NOMO-1 (cell line): ENCODE measurements around the gene TRDN.
"Not testable (repeated sequence)": the region's sequence is repeated elsewhere in the genome, so short reads cannot be mapped to it uniquely, and the experiment has no call there.

Source experiments
- DNase-seq, 2 experiments: peaks; one replicate each; lab custom pipeline; 2025; ENCODE audit not compliant: unreplicated experiment in 2 of 2; lab: John Stamatoyannopoulos, UW

The TRDN gene

GRCh38 chr6:123632641-123633040, 4.1 kb downstream of the TRDN start:
- no peak for DNase-seq

GRCh38 chr6:123629258-123629941, 7.3 kb downstream of the TRDN start:
- no peak for DNase-seq

GRCh38 chr6:123625696-123626095, 11.1 kb downstream of the TRDN start:
- DNase-seq: no peak

- DNase-seq: no peak
Observed at GRCh38 chr6:123622780-123623179, 14.0 kb downstream of the TRDN start.

GRCh38 chr6:123619156-123619555, 17.6 kb downstream of the TRDN start:
- DNase-seq: no peak

GRCh38 chr6:123616942-123617341, 19.8 kb downstream of the TRDN start:
- DNase-seq: no peak

GRCh38 chr6:123616016-123616415, 20.7 kb downstream of the TRDN start:
- no peak for DNase-seq

- DNase-seq: no peak
Observed at GRCh38 chr6:123610779-123611178, 26.0 kb downstream of the TRDN start.

- DNase-seq: no peak
Observed at GRCh38 chr6:123604067-123604466, 32.7 kb downstream of the TRDN start.

- no peak for DNase-seq
Observed at GRCh38 chr6:123598011-123598410, 38.7 kb downstream of the TRDN start.

GRCh38 chr6:123594776-123595175, 42.0 kb downstream of the TRDN start:
- no peak for DNase-seq

- DNase-seq: no peak
Observed at GRCh38 chr6:123592426-123592825, 44.3 kb downstream of the TRDN start.

GRCh38 chr6:123589973-123590372, 46.8 kb downstream of the TRDN start:
- DNase-seq: no peak

- no peak for DNase-seq
Observed at GRCh38 chr6:123589317-123589716, 47.4 kb downstream of the TRDN start.

- DNase-seq: no peak
Observed at GRCh38 chr6:123588546-123588895, 48.2 kb downstream of the TRDN start.

- DNase-seq: no peak
Observed at GRCh38 chr6:123587838-123588545, 48.8 kb downstream of the TRDN start.

- DNase-seq: not testable (repeated sequence)
Observed at GRCh38 chr6:123587407-123587806, 49.3 kb downstream of the TRDN start.

GRCh38 chr6:123580331-123580730, 56.4 kb downstream of the TRDN start:
- DNase-seq: no peak

- no peak for DNase-seq
Observed at GRCh38 chr6:123575188-123575587, 61.6 kb downstream of the TRDN start.

GRCh38 chr6:123570813-123571684, 65.7 kb downstream of the TRDN start:
- DNase-seq: no peak

- no peak for DNase-seq
Observed at GRCh38 chr6:123569575-123569974, 67.2 kb downstream of the TRDN start.

GRCh38 chr6:123565529-123565928, 71.2 kb downstream of the TRDN start:
- DNase-seq: no peak
